B cell (primary cell): ENCODE measurements around the gene USP48.

Experiments
- EZH2 ChIP-seq: IDR thresholded peaks from 2 replicates; pipeline ENCODE4 v1.6.1; 2012; ENCODE audit warnings: borderline replicate concordance, low read depth, mild to moderate bottlenecking, moderate library complexity, low read length; ENCODE audit not compliant: insufficient read depth, poor library complexity, severe bottlenecking
- TF ChIP-seq, protein P1 (sequence below): fragments of 200-600 bp; IDR thresholded peaks from one replicate; pipeline ENCODE4 v1.8.0; 2022; ENCODE audit warnings: antibody characterized with exemption, mild to moderate bottlenecking

DNA sequence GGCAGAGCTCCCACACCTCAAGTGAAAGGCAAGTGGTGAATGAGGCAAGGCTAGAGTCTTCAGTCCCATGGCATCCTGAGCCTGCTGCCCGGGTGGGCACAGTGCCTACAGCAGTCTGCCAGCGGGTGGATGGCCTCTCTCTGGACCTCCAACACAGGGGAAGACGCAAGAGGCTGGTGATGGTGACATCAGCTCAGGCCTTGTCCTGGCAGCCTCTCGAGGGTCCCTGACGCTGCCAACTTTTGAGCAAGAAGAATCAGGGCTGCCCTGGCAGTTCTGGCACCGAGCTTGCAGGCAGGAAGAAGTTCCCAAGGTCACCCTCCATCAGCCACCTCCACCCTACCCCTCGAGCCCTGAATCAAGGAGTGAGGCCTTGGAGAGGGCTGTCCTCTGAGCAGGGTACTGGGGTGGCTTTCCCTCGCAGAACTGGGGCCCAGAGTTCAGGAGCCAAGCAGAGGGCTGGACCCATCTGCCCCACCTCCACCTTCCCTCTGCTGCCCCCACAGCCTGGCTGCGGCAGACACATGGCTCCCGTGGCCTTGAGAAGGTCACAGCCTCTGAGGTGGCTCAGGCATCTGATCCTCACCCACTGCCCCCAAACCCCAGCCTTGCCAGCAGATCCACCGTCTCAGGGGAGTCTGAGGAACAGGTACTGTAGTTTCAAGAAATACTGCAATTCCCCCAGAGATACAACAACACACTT, 119.5 kb downstream of the USP48 start:
- TF ChIP-seq, protein P1, sequence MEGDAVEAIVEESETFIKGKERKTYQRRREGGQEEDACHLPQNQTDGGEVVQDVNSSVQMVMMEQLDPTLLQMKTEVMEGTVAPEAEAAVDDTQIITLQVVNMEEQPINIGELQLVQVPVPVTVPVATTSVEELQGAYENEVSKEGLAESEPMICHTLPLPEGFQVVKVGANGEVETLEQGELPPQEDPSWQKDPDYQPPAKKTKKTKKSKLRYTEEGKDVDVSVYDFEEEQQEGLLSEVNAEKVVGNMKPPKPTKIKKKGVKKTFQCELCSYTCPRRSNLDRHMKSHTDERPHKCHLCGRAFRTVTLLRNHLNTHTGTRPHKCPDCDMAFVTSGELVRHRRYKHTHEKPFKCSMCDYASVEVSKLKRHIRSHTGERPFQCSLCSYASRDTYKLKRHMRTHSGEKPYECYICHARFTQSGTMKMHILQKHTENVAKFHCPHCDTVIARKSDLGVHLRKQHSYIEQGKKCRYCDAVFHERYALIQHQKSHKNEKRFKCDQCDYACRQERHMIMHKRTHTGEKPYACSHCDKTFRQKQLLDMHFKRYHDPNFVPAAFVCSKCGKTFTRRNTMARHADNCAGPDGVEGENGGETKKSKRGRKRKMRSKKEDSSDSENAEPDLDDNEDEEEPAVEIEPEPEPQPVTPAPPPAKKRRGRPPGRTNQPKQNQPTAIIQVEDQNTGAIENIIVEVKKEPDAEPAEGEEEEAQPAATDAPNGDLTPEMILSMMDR = no peak
- TF ChIP-seq EZH2 = no peak
